Measurements from ENCODE around the gene CTAGE1. TPM values are rescaled to one million over a fixed set of nuclear protein-coding genes. Genes with fewer than 3 reads are reported as not detected.

Gene CTAGE1
- total RNA-seq, 2 donors from 2014 or later, result not detected

DNA sequence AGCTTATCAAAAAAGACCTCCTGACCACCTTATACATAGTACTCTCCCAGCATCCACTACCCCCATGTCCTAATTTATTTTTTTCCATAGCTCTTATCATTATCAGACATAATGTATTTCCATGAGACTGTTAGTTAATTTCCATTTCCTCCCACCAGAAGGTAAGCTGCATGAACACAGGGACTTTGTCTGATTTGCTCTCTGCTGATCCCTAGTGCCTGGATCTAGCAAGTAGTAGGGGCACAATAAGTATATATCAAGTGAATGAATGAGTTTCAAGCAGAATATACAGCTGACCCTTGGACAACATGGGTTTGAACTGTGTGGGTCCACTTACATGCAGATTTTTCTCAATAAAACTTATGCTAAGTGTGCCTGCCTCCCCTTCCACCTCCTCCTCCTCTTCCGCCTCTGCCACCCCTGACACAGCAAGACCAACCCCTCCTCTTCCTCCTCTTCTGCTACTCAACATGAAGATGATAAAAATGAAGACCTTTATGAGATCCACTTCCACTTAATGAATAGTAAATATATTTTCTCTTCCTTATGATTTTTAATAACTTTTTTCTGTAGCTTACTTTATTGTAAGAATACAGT is 53.8 kb downstream of the CTAGE1 start:
- no peak overlapping the region for H3K4me3 Mint-ChIP-seq
- no peak for ATAC-seq (replicated peaks in 1 of 2)

More for the DNA sequence above, 53.8 kb downstream of the CTAGE1 start:
- no peaks in the 10 kb centered on the region for H3K9me3 Mint-ChIP-seq
- no peaks in the 10 kb centered on the region for H3K27me3 Mint-ChIP-seq (ENCODE audit: low read depth)
- H3K27ac Mint-ChIP-seq, result no peak overlapping the region
- no peaks in the 10 kb centered on the region for H3K36me3 Mint-ChIP-seq (ENCODE audit: insufficient read depth in 2 of 2)
- DNase-seq, result no peak
- H3K4me1 Mint-ChIP-seq (ENCODE audit: low read depth), result no peaks in the 10 kb centered on the region

Other genes starting within 250 kb of the CTAGE1 start
- under 1 TPM; 0.39 to 0.43 TPM for gene GATA6, start 248.3 kb downstream of the CTAGE1 start, total RNA-seq